Panc1 (cell line): Measurements from ENCODE around the gene MIX23.

Experiments used
- CTCF ChIP-seq: fragments of 450-650 bp; IDR thresholded peaks from 2 replicates; pipeline ENCODE4 v1.5.1; 2017; ENCODE audit warnings: mild to moderate bottlenecking
- TF ChIP-seq, protein P1 (sequence below), 2 experiments: IDR thresholded peaks; 2 replicates each; pipeline ENCODE4 v1.6.1; 2011 to 2012; ENCODE audit warnings: low read depth in 2 of 2, control low read depth in 1 of 2, low read length in 1 of 2, mild to moderate bottlenecking in 1 of 2, moderate library complexity in 1 of 2; ENCODE audit not compliant: insufficient read depth in 1 of 2

- TF ChIP-seq, protein P1, sequence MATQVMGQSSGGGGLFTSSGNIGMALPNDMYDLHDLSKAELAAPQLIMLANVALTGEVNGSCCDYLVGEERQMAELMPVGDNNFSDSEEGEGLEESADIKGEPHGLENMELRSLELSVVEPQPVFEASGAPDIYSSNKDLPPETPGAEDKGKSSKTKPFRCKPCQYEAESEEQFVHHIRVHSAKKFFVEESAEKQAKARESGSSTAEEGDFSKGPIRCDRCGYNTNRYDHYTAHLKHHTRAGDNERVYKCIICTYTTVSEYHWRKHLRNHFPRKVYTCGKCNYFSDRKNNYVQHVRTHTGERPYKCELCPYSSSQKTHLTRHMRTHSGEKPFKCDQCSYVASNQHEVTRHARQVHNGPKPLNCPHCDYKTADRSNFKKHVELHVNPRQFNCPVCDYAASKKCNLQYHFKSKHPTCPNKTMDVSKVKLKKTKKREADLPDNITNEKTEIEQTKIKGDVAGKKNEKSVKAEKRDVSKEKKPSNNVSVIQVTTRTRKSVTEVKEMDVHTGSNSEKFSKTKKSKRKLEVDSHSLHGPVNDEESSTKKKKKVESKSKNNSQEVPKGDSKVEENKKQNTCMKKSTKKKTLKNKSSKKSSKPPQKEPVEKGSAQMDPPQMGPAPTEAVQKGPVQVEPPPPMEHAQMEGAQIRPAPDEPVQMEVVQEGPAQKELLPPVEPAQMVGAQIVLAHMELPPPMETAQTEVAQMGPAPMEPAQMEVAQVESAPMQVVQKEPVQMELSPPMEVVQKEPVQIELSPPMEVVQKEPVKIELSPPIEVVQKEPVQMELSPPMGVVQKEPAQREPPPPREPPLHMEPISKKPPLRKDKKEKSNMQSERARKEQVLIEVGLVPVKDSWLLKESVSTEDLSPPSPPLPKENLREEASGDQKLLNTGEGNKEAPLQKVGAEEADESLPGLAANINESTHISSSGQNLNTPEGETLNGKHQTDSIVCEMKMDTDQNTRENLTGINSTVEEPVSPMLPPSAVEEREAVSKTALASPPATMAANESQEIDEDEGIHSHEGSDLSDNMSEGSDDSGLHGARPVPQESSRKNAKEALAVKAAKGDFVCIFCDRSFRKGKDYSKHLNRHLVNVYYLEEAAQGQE (IDR thresholded peaks at IDR 0.05; ENCODE audit: insufficient read depth in 1 of 2, low read depth in 2 of 2, low read length in 1 of 2): no peak
- TF ChIP-seq CTCF: no peak
Observed at GRCh38 chr3:122403489-122403888, 20.5 kb upstream of the MIX23 start.
